Loucy (cell line): ENCODE results near the gene ITGB1BP2.
"Not testable (repeated sequence)": the region's sequence is repeated elsewhere in the genome, so short reads cannot be mapped to it uniquely, and the experiment has no call there.

ENCODE experiments used
- H2AFZ ChIP-seq: fragments of 200-600 bp; sonication (generic); 2 replicates; pipeline ENCODE4 v1.6.0; 2016; ENCODE audit warnings: antibody characterized with exemption, mild to moderate bottlenecking, low read length, moderate library complexity
- H3F3A ChIP-seq: fragments of 200-600 bp; 2 replicates; pipeline ENCODE4 v1.6.0; 2016; ENCODE audit warnings: antibody characterized with exemption, low read depth, mild to moderate bottlenecking
- H3K27me3 ChIP-seq: fragments of 200-600 bp; sonication (generic); 2 replicates; pipeline ENCODE4 v1.6.1; 2014; ENCODE audit warnings: low read length, mild to moderate bottlenecking; ENCODE audit not compliant: insufficient read depth, poor library complexity, severe bottlenecking
- H3K36me3 ChIP-seq: fragments of 200-600 bp; sonication (generic); 2 replicates; pipeline ENCODE4 v1.6.1; 2016; ENCODE audit warnings: low read length; ENCODE audit not compliant: insufficient read depth
- H3K4me1 ChIP-seq: fragments of 200-600 bp; sonication (generic); 2 replicates; pipeline ENCODE4 v1.5.1; 2014; ENCODE audit warnings: low read length, mild to moderate bottlenecking; ENCODE audit not compliant: insufficient read depth, poor library complexity, severe bottlenecking
- H3K4me2 ChIP-seq: fragments of 200-600 bp; sonication (generic); 2 replicates; pipeline ENCODE4 v1.6.0; 2014; ENCODE audit warnings: antibody characterized with exemption, low read length, low read depth, mild to moderate bottlenecking; ENCODE audit not compliant: poor library complexity, severe bottlenecking
- H3K4me3 ChIP-seq: fragments of 200-600 bp; sonication (generic); 2 replicates; pipeline ENCODE4 v1.5.1; 2014; ENCODE audit warnings: low read length, mild to moderate bottlenecking, mixed read lengths; ENCODE audit not compliant: poor library complexity, severe bottlenecking
- H3K79me2 ChIP-seq: fragments of 200-600 bp; sonication (generic); 2 replicates; pipeline ENCODE4 v1.6.1; 2014; ENCODE audit warnings: low read length; ENCODE audit not compliant: insufficient read depth
- H3K9ac ChIP-seq: fragments of 200-600 bp; sonication (generic); 2 replicates; pipeline ENCODE4 v1.6.0; 2014; ENCODE audit warnings: mild to moderate bottlenecking, low read depth, low read length, moderate library complexity; ENCODE audit not compliant: poor library complexity, severe bottlenecking
- H3K9me2 ChIP-seq: fragments of 200-600 bp; sonication (generic); replicated peaks from 2 replicates; pipeline ENCODE4 v1.6.1; 2016; ENCODE audit warnings: low read depth, low read length, mixed read lengths
- H3K9me3 ChIP-seq: fragments of 200-600 bp; sonication (generic); 2 replicates; pipeline ENCODE4 v1.6.1; 2014; ENCODE audit warnings: mild to moderate bottlenecking, antibody characterized with exemption, low read length, low read depth; ENCODE audit not compliant: insufficient read depth
- H4K20me1 ChIP-seq: fragments of 200-600 bp; sonication (generic); 2 replicates; pipeline ENCODE4 v1.6.0; 2014; ENCODE audit warnings: antibody characterized with exemption, low read length, mild to moderate bottlenecking; ENCODE audit not compliant: insufficient read depth, poor library complexity, severe bottlenecking
- CTCF ChIP-seq: fragments of 200-600 bp; sonication (generic); conservative IDR thresholded peaks from 2 replicates; pipeline ENCODE4 v1.5.1; 2014; ENCODE audit warnings: mild to moderate bottlenecking, antibody characterized with exemption, low read length
- EZH2phosphoT487 ChIP-seq: fragments of 200-600 bp; IDR thresholded peaks from 2 replicates; pipeline ENCODE4 v1.6.1; 2018; ENCODE audit warnings: antibody characterized with exemption, mild to moderate bottlenecking, moderate library complexity, borderline replicate concordance

Gene ITGB1BP2

DNA sequence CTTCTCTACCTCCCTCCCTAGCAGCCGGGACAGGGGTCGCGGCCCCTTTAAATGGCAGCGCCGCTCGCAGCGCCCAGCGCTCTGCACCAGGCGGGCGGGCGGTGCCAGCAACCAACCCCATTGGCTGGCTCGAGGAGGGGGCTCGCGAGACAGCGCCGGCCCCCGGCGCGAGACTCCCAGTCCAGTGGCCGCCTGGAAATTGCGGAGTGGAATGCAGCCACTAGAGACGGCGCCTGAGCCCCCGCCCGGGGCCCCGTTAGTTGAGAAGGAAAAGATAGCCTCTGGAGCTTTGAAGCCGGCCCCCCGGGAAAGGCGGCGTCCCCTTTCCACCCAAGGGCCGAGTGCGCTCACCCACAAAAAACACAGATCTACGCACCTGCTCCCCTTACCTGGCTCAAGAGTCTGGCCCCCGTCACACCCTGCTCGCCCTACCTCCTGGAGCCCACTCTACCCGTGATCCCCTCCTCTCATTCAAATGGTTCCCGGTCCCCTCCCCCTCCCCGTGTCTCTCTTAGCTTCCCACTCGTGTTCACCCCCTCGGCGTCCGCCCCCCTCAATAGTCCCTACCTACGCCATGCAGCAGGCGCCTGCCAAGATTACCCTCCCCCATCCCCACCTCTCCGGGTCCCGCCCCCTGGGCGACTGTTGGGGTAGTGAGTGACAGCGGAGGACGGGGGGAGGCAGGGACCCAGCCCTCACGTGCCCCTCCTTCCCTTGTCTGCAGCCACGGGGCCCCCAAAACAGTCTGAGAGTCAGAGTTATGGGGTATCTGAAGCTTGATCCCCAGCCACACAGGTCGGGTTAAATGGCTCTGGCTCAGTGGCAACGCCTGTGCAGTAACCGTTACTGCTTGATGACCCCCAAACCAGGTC, 47.2 kb upstream of the ITGB1BP2 start, which contains the start of gene ZMYM3:
Gene ZMYM3 (minus strand): TSS at position 49 of the 872 bp plus-strand sequence. CDS start 885 bp downstream, outside the sequence.
- Histone ChIP-seq H3K4me1 (peaks cover 21% of the 10 kb centered on the region), H3K4me2 (peak within 1 kb of the TSS; percentile 98), H3K4me3 (peak within 1 kb of the TSS; percentile 91), H3K27me3 (no peaks in the 10 kb centered on the region), H2AFZ (peak within 1 kb of the TSS; percentile 74), H3K79me2 (peaks cover 42% of the 10 kb centered on the region), H3K9me3 (no peaks in the 10 kb centered on the region), H3F3A (no peaks in the 10 kb centered on the region), H3K36me3 (peaks cover 5% of the 10 kb centered on the region; the same call in 1 of the 2 replicates), H3K9ac (peak within 1 kb of the TSS; percentile 99), H4K20me1 (peaks cover 16% of the 10 kb centered on the region), H3K9me2 (no peaks in the 10 kb centered on the region)
- no peak for TF ChIP-seq EZH2phosphoT487
- no peak for TF ChIP-seq CTCF

DNA sequence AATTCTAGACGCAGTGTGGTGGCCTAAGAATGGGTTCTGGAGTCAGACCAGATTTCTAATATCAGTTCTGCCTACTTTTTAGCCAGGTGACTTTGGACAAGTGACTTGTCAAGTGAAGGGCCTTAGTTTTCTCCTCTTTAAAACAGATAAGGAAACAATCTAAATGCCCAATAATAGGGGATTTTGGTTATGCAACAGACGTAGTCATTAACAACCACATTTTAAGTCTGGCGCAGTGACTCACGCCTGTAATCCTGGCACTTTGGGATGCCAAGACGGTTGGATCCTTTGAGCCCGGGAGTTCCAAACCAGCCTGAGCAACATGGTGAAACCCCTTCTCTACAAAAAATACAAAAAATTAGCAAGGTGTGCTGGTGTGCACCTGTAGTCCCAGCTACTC, 45.5 kb upstream of the ITGB1BP2 start:
- H4K20me1 ChIP-seq: peaks cover 14% of the 10 kb centered on the region
- no peak overlapping the region for H2AFZ ChIP-seq
- peaks cover 21% of the 10 kb centered on the region for H3K4me1 ChIP-seq
- TF ChIP-seq CTCF: no peak
- TF ChIP-seq EZH2phosphoT487: no peak
- H3K9me3 ChIP-seq: no peaks in the 10 kb centered on the region
- no peaks in the 10 kb centered on the region for H3F3A ChIP-seq
- peak overlapping the region; percentile 94 for H3K4me2 ChIP-seq
- H3K27me3 ChIP-seq: no peaks in the 10 kb centered on the region
- H3K9ac ChIP-seq: peak overlapping the region; percentile 99
- H3K9me2 ChIP-seq: no peaks in the 10 kb centered on the region
- H3K36me3 ChIP-seq: no peaks in the 10 kb centered on the region
- H3K4me3 ChIP-seq: peak overlapping the region; percentile 91
- peaks cover 35% of the 10 kb centered on the region for H3K79me2 ChIP-seq

DNA sequence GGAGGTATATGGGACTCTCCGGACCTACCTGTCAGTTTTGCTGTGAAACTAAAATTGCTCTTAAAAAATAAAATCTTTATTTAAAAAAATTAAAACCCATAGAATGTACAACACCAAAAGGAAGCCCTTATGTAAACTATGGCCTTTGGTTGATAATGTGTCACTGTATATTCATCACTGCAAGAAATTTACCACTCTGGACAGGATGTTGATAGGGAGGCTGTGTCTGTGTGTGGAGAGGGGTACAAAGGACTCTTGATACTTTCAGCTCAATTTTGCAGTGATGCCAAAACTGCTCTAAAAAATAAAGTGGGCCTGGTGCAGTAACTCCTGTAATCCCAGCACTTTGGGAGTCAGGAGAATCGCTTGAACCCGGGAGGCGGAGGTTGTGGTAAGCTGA, 44.7 kb upstream of the ITGB1BP2 start:
- no peak overlapping the region for H3K9ac ChIP-seq
- no peak for TF ChIP-seq CTCF
- TF ChIP-seq EZH2phosphoT487: no peak
- no peaks in the 10 kb centered on the region for H3F3A ChIP-seq
- no peaks in the 10 kb centered on the region for H3K9me2 ChIP-seq
- peaks cover 21% of the 10 kb centered on the region for H3K4me1 ChIP-seq
- H3K4me2 ChIP-seq: peak overlapping the region; percentile 94
- no peaks in the 10 kb centered on the region for H3K36me3 ChIP-seq
- H2AFZ ChIP-seq: no peak overlapping the region
- peaks cover 27% of the 10 kb centered on the region for H3K79me2 ChIP-seq
- no peaks in the 10 kb centered on the region for H3K27me3 ChIP-seq
- no peak overlapping the region for H3K4me3 ChIP-seq
- H3K9me3 ChIP-seq: no peaks in the 10 kb centered on the region
- peaks cover 14% of the 10 kb centered on the region for H4K20me1 ChIP-seq

GRCh38 chrX:71268624-71269023, 32.9 kb upstream of the ITGB1BP2 start:
- H3K9me3 ChIP-seq, H3K9ac ChIP-seq, H3K9me2 ChIP-seq, H4K20me1 ChIP-seq, H3K4me1 ChIP-seq, H2AFZ ChIP-seq, H3K4me3 ChIP-seq, H3K79me2 ChIP-seq, H3F3A ChIP-seq, H3K4me2 ChIP-seq, H3K36me3 ChIP-seq, H3K27me3 ChIP-seq: not testable (repeated sequence)
